Activated CD8-positive, alpha-beta memory T cell treated with anti-CD3 and anti-CD28 coated beads, Interleukin-2, amount 50 U/mL, for 1 hour (primary cell): ENCODE measurements around the gene C6.

Experiments
- DNase-seq: peaks from one replicate; pipeline ENCODE4 v3.0.0-alpha.2; 2020; ENCODE audit errors: extremely low read depth

The C6 gene

GRCh38 chr5:41120600-41120999 is 92.7 kb downstream of the C6 start:
- DNase-seq: no peak

DNA sequence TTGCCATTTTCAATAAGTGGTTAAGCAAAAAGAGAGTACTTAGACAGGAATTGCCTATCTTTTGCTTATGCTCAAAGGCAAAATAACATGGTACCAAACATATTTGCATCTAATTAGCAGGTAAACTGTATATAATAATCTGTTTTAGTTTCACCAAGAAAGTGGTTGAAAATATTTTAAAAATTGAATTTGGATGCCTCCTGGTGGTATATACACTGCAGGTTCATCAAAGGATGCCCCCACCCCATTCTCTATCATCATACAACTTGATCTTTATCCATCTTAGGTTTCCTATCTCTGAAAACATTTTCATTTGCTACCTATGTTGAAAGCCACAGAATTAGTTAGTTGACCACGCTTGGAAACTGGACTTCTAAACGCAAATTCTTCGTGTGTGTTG is 95.2 kb downstream of the C6 start:
- no peak for DNase-seq

GRCh38 chr5:41115281-41115680 is 98.1 kb downstream of the C6 start:
- DNase-seq: no peak

DNA sequence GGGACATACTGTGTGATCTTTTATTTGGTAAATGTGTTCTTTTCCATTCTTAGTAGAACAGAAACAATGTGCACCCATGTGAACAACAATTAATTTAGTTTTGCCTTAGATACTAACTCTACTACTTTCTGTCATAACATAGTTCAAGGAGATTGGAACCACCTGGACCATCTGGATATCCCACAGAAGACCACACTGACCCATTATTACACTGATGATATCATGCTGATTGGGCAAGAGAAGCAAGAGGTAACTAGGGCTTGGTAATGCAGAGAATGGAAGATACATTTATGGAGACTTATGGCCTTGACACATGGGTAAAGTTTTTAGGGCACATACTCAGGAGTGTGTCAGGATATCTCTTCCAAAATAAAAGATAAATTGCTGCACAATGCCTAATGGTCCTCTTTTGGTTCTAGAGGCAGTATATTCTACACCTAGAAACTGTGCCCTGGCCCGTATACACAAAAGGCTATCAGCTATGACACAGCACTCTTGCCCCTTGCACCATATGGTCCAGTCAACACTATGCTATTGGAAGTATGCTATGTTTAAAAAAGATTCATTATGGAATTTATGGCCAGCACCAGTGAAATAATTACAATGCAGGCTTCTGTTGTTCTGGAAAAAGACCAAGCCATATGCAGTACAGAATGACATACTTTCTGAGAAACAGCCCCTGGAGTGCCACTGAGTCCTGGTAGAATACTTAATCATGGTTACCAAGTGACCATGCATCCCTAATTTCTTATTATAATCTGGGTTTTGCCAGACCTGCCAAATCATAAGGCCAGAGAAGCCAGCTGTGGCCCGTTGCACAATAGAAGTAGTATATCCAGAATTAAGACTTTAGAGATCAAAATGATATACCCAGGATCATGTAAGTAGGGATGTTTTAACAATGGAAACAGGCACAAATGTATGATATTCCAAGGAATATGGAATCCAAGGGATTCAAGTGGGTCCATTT is 100.6 kb downstream of the C6 start:
- DNase-seq: no peak

GRCh38 chr5:41109186-41109585 is 104.1 kb downstream of the C6 start:
- DNase-seq: no peak

DNA sequence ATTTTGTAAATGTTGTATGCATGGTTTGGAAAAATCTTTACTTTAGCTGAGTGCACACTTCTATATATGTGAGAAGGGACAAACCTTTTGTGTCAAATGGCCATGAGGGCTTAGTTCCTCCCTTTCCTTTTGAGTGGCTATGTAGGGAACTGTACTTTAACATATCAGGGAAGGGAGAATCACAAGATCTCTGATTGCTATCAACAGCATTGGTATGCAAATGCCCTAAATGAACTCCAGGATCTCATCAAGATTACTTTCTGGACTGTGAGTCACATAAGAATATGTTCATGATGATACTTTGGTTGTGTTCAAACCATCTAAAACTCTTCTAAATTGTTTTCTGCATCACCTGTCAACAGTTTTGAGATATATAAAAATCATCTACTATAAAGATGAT is 111.0 kb downstream of the C6 start:
- DNase-seq: no peak

GRCh38 chr5:41097642-41098041 is 115.7 kb downstream of the C6 start:
- DNase-seq: no peak

- DNase-seq: no peak
Measured at GRCh38 chr5:41095324-41096101, 117.8 kb downstream of the C6 start.

DNA sequence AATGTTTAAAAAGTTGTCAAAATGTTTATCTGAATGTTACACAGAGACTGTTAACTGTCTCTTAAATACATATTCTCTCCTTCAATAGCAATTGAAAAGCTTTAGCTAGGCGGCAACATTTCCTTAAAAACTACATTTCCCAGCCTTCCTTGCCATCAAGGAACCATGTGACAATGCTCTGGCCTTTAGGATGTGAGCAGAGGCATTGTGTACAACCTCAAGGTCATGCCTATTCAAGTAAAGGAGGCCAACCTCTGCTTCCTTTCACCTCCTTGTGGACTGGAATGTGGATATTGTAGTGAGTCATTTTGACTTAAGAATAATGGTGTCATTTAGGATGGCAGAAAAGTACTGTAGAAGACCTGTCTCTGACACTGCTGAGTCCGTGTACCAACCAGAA is 118.5 kb downstream of the C6 start:
- no peak for DNase-seq

DNA sequence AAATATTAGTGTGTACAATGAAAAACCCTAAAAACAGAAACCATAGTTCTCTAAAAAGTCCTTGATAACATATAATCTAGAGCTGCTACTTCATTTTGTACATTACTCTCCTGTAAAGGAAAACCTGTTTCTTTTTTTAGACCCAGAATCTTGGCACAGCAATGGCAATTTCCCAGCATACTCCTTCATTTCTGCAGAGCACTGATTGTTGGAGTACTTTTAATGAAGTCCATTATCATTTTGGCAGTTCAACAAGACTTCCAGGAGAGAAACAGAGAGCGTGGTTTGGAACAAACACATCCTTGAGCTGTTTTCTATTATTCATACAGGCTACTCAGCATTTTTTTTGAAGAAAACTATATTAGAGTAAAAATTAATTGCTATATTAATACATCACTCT is 119.5 kb downstream of the C6 start:
- no peak for DNase-seq
